ENCODE data around the gene FBXL22. TPM values are rescaled to one million over a fixed set of nuclear protein-coding genes. Genes with fewer than 3 reads are reported as not detected.

FBXL22 gene
- total RNA-seq, 1 donor from 2014 or later, result 0.34 TPM

DNA sequence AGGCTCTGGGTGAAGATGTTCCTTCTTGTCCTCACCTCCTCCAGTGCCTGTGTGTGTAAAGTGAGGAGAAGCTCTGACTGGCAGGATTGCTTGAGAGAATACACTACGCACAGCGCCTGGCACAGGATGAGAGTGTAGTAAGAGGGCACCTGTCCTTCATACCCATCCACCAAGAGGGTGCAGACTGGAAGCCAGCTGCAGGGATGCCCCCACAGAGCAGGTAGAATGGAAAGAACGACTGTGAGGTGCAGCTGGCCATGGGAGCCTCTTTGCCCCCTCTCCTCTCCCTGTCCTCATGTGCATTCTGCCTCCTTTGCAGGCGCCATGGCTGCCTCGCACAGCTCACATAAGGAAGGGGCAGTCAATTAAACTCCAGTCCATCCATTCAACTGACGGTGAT lies 12.3 kb downstream of the FBXL22 start:
- Histone ChIP-seq H3K36me3 (ENCODE audit: insufficient read depth, low read length) (peaks cover 11% of the 10 kb centered on the region), H3K79me2 (ENCODE audit: insufficient read depth, low read length) (no peaks in the 10 kb centered on the region), H4K20me1 (ENCODE audit: insufficient read depth, low read length) (no peaks in the 10 kb centered on the region), H3K9ac (ENCODE audit: low read length) (no peak overlapping the region), H3K27me3 (ENCODE audit: insufficient read depth, low read length) (no peaks in the 10 kb centered on the region), H3K4me2 (ENCODE audit: low read length) (no peak overlapping the region), H3K9me3 (ENCODE audit: insufficient read depth, low read depth, low read length) (no peaks in the 10 kb centered on the region), H2AFZ (ENCODE audit: low read depth, low read length) (no peak overlapping the region), H3K27ac (ENCODE audit: low read depth, low read length) (no peak overlapping the region), H3K4me3 (ENCODE audit: insufficient read depth, low read depth, low read length) (no peak overlapping the region), H3K4me1 (ENCODE audit: insufficient read depth, low read length) (peaks cover 9% of the 10 kb centered on the region)
- H3K36me3 Mint-ChIP-seq (ENCODE audit: low read depth, unreplicated experiment), result peaks cover 23% of the 10 kb centered on the region
- no peak for FAIRE-seq
- H3K27me3 Mint-ChIP-seq (ENCODE audit: low read depth, unreplicated experiment), result peaks cover 5% of the 10 kb centered on the region
- no peak overlapping the region for H3K27ac Mint-ChIP-seq (ENCODE audit: unreplicated experiment)
- H3K4me3 Mint-ChIP-seq (ENCODE audit: unreplicated experiment), result no peak overlapping the region
- peaks cover 8% of the 10 kb centered on the region for H3K4me1 Mint-ChIP-seq (ENCODE audit: low read depth, unreplicated experiment)
- TF ChIP-seq EZH2 (IDR thresholded peaks at IDR 0.05; ENCODE audit: insufficient read depth, low read length), result no peak
- TF ChIP-seq, protein P1, sequence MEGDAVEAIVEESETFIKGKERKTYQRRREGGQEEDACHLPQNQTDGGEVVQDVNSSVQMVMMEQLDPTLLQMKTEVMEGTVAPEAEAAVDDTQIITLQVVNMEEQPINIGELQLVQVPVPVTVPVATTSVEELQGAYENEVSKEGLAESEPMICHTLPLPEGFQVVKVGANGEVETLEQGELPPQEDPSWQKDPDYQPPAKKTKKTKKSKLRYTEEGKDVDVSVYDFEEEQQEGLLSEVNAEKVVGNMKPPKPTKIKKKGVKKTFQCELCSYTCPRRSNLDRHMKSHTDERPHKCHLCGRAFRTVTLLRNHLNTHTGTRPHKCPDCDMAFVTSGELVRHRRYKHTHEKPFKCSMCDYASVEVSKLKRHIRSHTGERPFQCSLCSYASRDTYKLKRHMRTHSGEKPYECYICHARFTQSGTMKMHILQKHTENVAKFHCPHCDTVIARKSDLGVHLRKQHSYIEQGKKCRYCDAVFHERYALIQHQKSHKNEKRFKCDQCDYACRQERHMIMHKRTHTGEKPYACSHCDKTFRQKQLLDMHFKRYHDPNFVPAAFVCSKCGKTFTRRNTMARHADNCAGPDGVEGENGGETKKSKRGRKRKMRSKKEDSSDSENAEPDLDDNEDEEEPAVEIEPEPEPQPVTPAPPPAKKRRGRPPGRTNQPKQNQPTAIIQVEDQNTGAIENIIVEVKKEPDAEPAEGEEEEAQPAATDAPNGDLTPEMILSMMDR (IDR thresholded peaks at IDR 0.05; ENCODE audit: insufficient read depth, low read depth, low read length), result no peak
- DNase-seq (ENCODE audit: low read depth), result no peak
- no peaks in the 10 kb centered on the region for H3K9me3 Mint-ChIP-seq (ENCODE audit: unreplicated experiment)

DNA sequence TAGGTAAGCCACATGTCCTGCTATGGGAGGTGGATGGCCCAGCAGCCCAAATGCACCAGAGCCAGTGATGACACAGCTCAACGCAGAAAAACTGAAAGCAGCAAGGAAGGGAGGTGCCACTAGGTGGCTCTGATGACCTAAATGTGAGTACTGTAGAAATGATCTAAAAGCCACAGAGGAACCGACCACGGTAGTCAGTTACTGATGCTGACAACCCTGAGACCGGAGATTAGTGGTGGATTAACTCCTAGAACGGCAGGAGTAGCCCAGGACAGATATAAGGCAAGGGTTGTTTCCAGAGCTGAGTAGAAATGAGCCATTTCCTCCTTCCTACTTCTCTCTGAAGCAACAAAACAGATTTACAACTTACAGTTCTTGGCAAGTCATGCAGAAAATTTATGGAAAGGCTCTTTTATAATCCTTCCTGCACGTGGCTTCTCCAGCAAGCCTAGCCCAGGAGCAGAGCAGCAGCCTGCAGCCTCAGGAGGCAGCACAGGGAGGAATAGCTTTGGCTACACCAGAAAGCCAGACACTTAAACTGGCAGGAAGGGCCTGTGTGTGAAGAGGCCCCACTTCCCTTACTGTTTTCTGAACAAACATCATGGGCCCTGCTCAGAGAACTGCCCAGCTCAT lies 13.1 kb downstream of the FBXL22 start:
- H3K4me2 ChIP-seq (ENCODE audit: low read length), result peak overlapping the region; percentile 42

More for the DNA sequence above, 13.1 kb downstream of the FBXL22 start:
- Mint-ChIP-seq H3K27me3 (ENCODE audit: low read depth, unreplicated experiment) (no peaks in the 10 kb centered on the region), H3K9me3 (ENCODE audit: unreplicated experiment) (no peaks in the 10 kb centered on the region), H3K4me3 (ENCODE audit: unreplicated experiment) (no peak overlapping the region), H3K27ac (ENCODE audit: unreplicated experiment) (no peak overlapping the region), H3K36me3 (ENCODE audit: low read depth, unreplicated experiment) (peaks cover 28% of the 10 kb centered on the region), H3K4me1 (ENCODE audit: low read depth, unreplicated experiment) (peaks cover 8% of the 10 kb centered on the region)
- DNase-seq (ENCODE audit: low read depth), result peak; percentile 69
- peak; percentile 68 for FAIRE-seq
- peaks cover 17% of the 10 kb centered on the region for H3K36me3 ChIP-seq (ENCODE audit: insufficient read depth, low read length)
- H3K9me3 ChIP-seq (ENCODE audit: insufficient read depth, low read depth, low read length), result no peaks in the 10 kb centered on the region
- H4K20me1 ChIP-seq (ENCODE audit: insufficient read depth, low read length), result no peaks in the 10 kb centered on the region
- H3K27ac ChIP-seq (ENCODE audit: low read depth, low read length), result peak overlapping the region; percentile 9
- no peak overlapping the region for H3K4me3 ChIP-seq (ENCODE audit: insufficient read depth, low read depth, low read length)
- H3K79me2 ChIP-seq (ENCODE audit: insufficient read depth, low read length), result no peaks in the 10 kb centered on the region
- no peaks in the 10 kb centered on the region for H3K27me3 ChIP-seq (ENCODE audit: insufficient read depth, low read length)
- TF ChIP-seq EZH2 (IDR thresholded peaks at IDR 0.05; ENCODE audit: insufficient read depth, low read length), result no peak
- TF ChIP-seq, protein P1 (IDR thresholded peaks at IDR 0.05; ENCODE audit: insufficient read depth, low read depth, low read length), result peak; percentile 82
- peak overlapping the region; percentile 11 for H3K9ac ChIP-seq (ENCODE audit: low read length)
- H2AFZ ChIP-seq (ENCODE audit: low read depth, low read length), result no peak overlapping the region
- peaks cover 9% of the 10 kb centered on the region for H3K4me1 ChIP-seq (ENCODE audit: insufficient read depth, low read length)

All from astrocyte (in vitro differentiated cells and primary cell).